Measurements from ENCODE around the gene G3BP1. TPM values are rescaled to one million over a fixed set of nuclear protein-coding genes. Genes with fewer than 3 reads are reported as not detected.

G3BP1 gene
- total RNA-seq, 1 experiment from 2014 or later, result 157 TPM

DNA sequence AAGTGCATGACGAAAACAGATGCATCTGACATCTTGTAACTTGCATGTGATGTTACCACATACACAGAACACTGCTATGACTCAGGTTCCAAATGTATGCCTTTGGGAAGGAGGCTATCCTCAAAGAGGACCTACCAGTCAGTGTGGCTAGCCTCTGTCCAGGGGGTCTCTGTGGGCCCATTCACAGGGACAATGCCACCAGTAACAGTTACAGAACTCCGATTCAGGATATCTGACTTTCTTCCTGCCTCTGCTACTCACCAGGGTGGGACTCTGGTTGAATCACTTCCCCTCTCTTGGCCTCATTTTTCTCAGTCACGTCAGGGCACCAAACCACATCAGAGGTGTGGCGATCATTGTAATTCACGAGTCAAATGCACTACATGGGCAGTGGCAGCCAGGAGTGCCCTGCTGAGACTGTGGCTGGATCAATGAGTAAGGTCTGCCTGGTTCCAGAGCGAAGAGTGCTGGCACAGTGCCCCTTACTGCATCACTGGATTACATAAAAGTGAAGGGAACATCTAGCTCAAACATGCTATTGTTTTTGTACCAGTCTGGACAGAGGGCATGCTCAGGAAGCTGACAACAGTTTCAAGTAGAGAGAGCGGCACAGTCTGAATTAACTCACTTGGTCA lies 26.6 kb upstream of the G3BP1 start:
- Histone ChIP-seq H3K79me2 (ENCODE audit: low read length) (peaks cover 28% of the 10 kb centered on the region), H3F3A (ENCODE audit: low read length, unreplicated experiment) (no peaks in the 10 kb centered on the region), H2AFZ (ENCODE audit: low read length) (no peak overlapping the region), H3K4me3 (ENCODE audit: low read length) (peak overlapping the region; percentile 10; the same call in 1 of the 2 replicates), H4K20me1 (ENCODE audit: low read length) (no peaks in the 10 kb centered on the region), H3K4me2 (ENCODE audit: low read length) (peak overlapping the region; percentile 61), H3K9me3 (ENCODE audit: low read length) (no peaks in the 10 kb centered on the region), H3K4me1 (ENCODE audit: insufficient read depth, low read length) (peaks cover 61% of the 10 kb centered on the region), H3K9me2 (replicated peaks; ENCODE audit: low read length) (no peaks in the 10 kb centered on the region), H3K27ac (ENCODE audit: low read length) (peak overlapping the region; percentile 89), H3K36me3 (ENCODE audit: low read depth, low read length) (peaks cover 24% of the 10 kb centered on the region), H3K9ac (ENCODE audit: low read length) (peak overlapping the region; percentile 55), H3K27me3 (ENCODE audit: low read length) (no peaks in the 10 kb centered on the region)
- TF ChIP-seq EZH2 (IDR thresholded peaks at IDR 0.05; ENCODE audit: low read length, unreplicated experiment), result no peak
- TF ChIP-seq EZH2phosphoT487 (IDR thresholded peaks at IDR 0.05; ENCODE audit: borderline replicate concordance, low read length), result no peak
- TF ChIP-seq CTCF (conservative IDR thresholded peaks at IDR 0.05; ENCODE audit: low read depth, low read length), result no peak
- intact Hi-C loops (cut with micrococcal nuclease), result loop anchor here (1.0 to 10.0 kb wide), 5 partner anchors 13 to 450 kb away; partner anchors contain the start of genes ATOX1, G3BP1 and SLC36A1
- BruUV-seq (replicated peaks), result TSS peak; percentile 49
- ChIA-PET CTCF (interaction anchor here (0.6 to 1.1 kb wide), 2 partner anchors 26 to 630 kb away, joined by 4 to 13 read pairs; no protein-coding TSS in a partner anchor), POLR2A (ENCODE audit: unreplicated experiment) (interaction anchor here (0.6 to 1.0 kb wide), 2 partner anchors 26 to 46 kb away, joined by 3 to 4 read pairs; partner anchors contain the start of gene G3BP1)
- ATAC-seq (peak; percentile 85), DNase-seq (peak; percentile 99)

- H3K79me2 ChIP-seq (ENCODE audit: low read length), result peaks cover 54% of the 10 kb centered on the region
- ChIA-PET CTCF (interaction anchor here (1.6 kb wide), 1 partner anchor 21 kb away, joined by 5 read pairs; no protein-coding TSS in a partner anchor), POLR2A (ENCODE audit: unreplicated experiment) (no interaction called here)
- no peak overlapping the region for H3K4me3 ChIP-seq (ENCODE audit: low read length)
- H4K20me1 ChIP-seq (ENCODE audit: low read length), result no peaks in the 10 kb centered on the region
- intact Hi-C loops (cut with micrococcal nuclease), result no loop called here
- H3K4me2 ChIP-seq (ENCODE audit: low read length), result no peak overlapping the region
- H3K9ac ChIP-seq (ENCODE audit: low read length), result no peak overlapping the region
- TF ChIP-seq EZH2 (IDR thresholded peaks at IDR 0.05; ENCODE audit: low read length, unreplicated experiment) (no peak), EZH2phosphoT487 (IDR thresholded peaks at IDR 0.05; ENCODE audit: borderline replicate concordance, low read length) (no peak), CTCF (conservative IDR thresholded peaks at IDR 0.05; ENCODE audit: low read depth, low read length) (no peak)
- no peak for DNase-seq
- no peak for ATAC-seq
- H3K27me3 ChIP-seq (ENCODE audit: low read length), result no peaks in the 10 kb centered on the region
- H2AFZ ChIP-seq (ENCODE audit: low read length), result no peak overlapping the region
- no peaks in the 10 kb centered on the region for H3K9me2 ChIP-seq (replicated peaks; ENCODE audit: low read length)
- H3K36me3 ChIP-seq (ENCODE audit: low read depth, low read length), result peaks cover 21% of the 10 kb centered on the region
- no peaks in the 10 kb centered on the region for H3F3A ChIP-seq (ENCODE audit: low read length, unreplicated experiment)
- BruUV-seq (replicated peaks), result no TSS peak
- peaks cover 27% of the 10 kb centered on the region for H3K4me1 ChIP-seq (ENCODE audit: insufficient read depth, low read length)
- no peak overlapping the region for H3K27ac ChIP-seq (ENCODE audit: low read length)
- H3K9me3 ChIP-seq (ENCODE audit: low read length), result no peaks in the 10 kb centered on the region
Observed at GRCh38 chr5:151750121-151750520, 21.6 kb upstream of the G3BP1 start.

DNA sequence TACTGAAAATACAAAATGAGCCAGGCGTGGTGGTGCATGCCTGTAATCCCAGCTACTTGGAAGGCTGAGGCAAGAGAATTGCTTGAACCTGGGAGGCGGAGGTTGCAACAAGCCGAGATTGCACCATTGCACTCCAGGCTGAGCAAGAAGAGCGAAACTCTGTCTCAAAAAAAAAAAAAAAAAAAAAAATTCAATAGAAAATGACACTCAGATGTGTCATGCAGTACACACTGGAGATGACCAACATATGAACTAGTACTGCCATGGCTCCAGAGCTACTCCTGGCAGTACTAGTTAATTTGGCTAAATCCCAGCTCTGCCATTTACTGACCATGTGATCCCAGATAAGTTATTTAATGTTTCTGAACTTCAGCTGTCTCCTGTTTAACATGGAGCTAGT lies 20.7 kb upstream of the G3BP1 start:
- TF ChIP-seq EZH2 (IDR thresholded peaks at IDR 0.05; ENCODE audit: low read length, unreplicated experiment), result no peak
- H3K9me3 ChIP-seq (ENCODE audit: low read length), result no peaks in the 10 kb centered on the region
- no peaks in the 10 kb centered on the region for H4K20me1 ChIP-seq (ENCODE audit: low read length)
- H3K4me3 ChIP-seq (ENCODE audit: low read length), result no peak overlapping the region
- H3K9ac ChIP-seq (ENCODE audit: low read length), result no peak overlapping the region
- H3K27me3 ChIP-seq (ENCODE audit: low read length), result no peaks in the 10 kb centered on the region
- peak overlapping the region; percentile 31; the same call in 1 of the 2 replicates for H3K4me2 ChIP-seq (ENCODE audit: low read length)
- no peaks in the 10 kb centered on the region for H3K9me2 ChIP-seq (replicated peaks; ENCODE audit: low read length)
- BruUV-seq (replicated peaks), result no TSS peak
- peaks cover 25% of the 10 kb centered on the region for H3K4me1 ChIP-seq (ENCODE audit: insufficient read depth, low read length)
- peaks cover 62% of the 10 kb centered on the region for H3K79me2 ChIP-seq (ENCODE audit: low read length)
- intact Hi-C loops (cut with micrococcal nuclease), result no loop called here
- DNase-seq (peak; percentile 67), ATAC-seq (peak; percentile 92)
- H3F3A ChIP-seq (ENCODE audit: low read length, unreplicated experiment), result no peaks in the 10 kb centered on the region
- H2AFZ ChIP-seq (ENCODE audit: low read length), result no peak overlapping the region
- H3K36me3 ChIP-seq (ENCODE audit: low read depth, low read length), result peaks cover 21% of the 10 kb centered on the region
- POLR2A ChIA-PET (ENCODE audit: unreplicated experiment), result interaction anchor here (0.6 kb wide), 1 partner anchor 64 kb away, joined by 4 read pairs; no protein-coding TSS in a partner anchor
- peak overlapping the region; percentile 29; the same call in 1 of the 2 replicates for H3K27ac ChIP-seq (ENCODE audit: low read length)
- CTCF ChIA-PET, result interaction anchor here (0.6 to 1.6 kb wide), 2 partner anchors 20 to 97 kb away, joined by 3 to 5 read pairs; no protein-coding TSS in a partner anchor

Data from PC-3 (cell line).